B cell (primary cell): ENCODE measurements around the gene ABHD14A. TPM values are rescaled to one million over a fixed set of nuclear protein-coding genes. Genes with fewer than 3 reads are reported as not detected.

Source experiments
- ATAC-seq: fragments of 200-7000 bp; cut with Tn5 transposase; one replicate; pipeline ENCODE4 v1.10.0; 2021; ENCODE audit warnings: low read depth, mild to moderate bottlenecking, moderate number of reproducible peaks, moderate library complexity
- CTCF ChIA-PET: fragments of 350-600 bp; sonication (Branson Sonifier 250); formaldehyde crosslinking; loops from one replicate; lab custom pipeline; 2021; ENCODE audit warnings: antibody characterized with exemption, inconsistent platforms; lab: Charles Lee
- POLR2A ChIA-PET: fragments of 350-600 bp; sonication (Branson Sonifier 250); formaldehyde crosslinking; loops from one replicate; lab custom pipeline; 2021; ENCODE audit warnings: antibody characterized with exemption; lab: Charles Lee
- DNase-seq: peaks from one replicate; pipeline ENCODE4 v3.0.0; 2013
- H2AFZ ChIP-seq: 2 replicates; pipeline ENCODE4 v1.6.1; 2012; ENCODE audit warnings: mild to moderate bottlenecking, low read depth, low read length; ENCODE audit not compliant: insufficient read depth, poor library complexity, severe bottlenecking
- H3K27ac ChIP-seq, 2 donors: 1 replicate in 1 of 2; 2 replicates in 1 of 2; pipeline ENCODE4 v1.5.1; 2012 to 2013; ENCODE audit warnings: low read length in 2 of 2, mild to moderate bottlenecking in 2 of 2, moderate library complexity in 1 of 2
- H3K27me3 ChIP-seq, 4 experiments: fragments of 200-600 bp in 1 of 4; sonication (generic) in 1 of 4; replicated peaks in 1 of 4; 1 replicate in 2 of 4; 2 replicates in 2 of 4; pipeline versions ENCODE4 v1.6.1 to v1.7.0; 2013 to 2016; ENCODE audit warnings: low read length in 3 of 4, mild to moderate bottlenecking in 2 of 4, mixed read lengths in 1 of 4, moderate library complexity in 1 of 4; ENCODE audit not compliant: insufficient read depth in 4 of 4, control insufficient read depth in 3 of 4; ENCODE audit errors: control extremely low read depth in 1 of 4
- H3K36me3 ChIP-seq, 2 experiments: replicated peaks in 1 of 2; 1 replicate in 1 of 2; 2 replicates in 1 of 2; pipeline versions ENCODE4 v1.6.1 to v1.7.1; 2013; ENCODE audit warnings: low read length in 1 of 2; ENCODE audit not compliant: insufficient read depth in 2 of 2, control insufficient read depth in 1 of 2; ENCODE audit errors: control extremely low read depth in 1 of 2, extremely low read depth in 1 of 2
- H3K4me1 ChIP-seq, 2 donors: fragments of 200-600 bp in 1 of 2; sonication (generic) in 1 of 2; 1 replicate in 1 of 2; 2 replicates in 1 of 2; pipeline versions ENCODE4 v1.5.1 to v1.6.1; 2013 to 2017; ENCODE audit warnings: low read length in 2 of 2; ENCODE audit not compliant: control insufficient read depth in 2 of 2, insufficient read depth in 2 of 2
- H3K4me2 ChIP-seq: replicated peaks from 2 replicates; pipeline ENCODE3; 2012; ENCODE audit warnings: mild to moderate bottlenecking, low read depth, low read length; ENCODE audit not compliant: poor library complexity, severe bottlenecking
- H3K4me3 ChIP-seq, 5 experiments: fragments of 200-600 bp in 1 of 5; sonication (generic) in 1 of 5; 1 replicate in 3 of 5; 2 replicates in 2 of 5; pipeline versions ENCODE4 v1.5.1 to v1.7.0; 2011 to 2016; ENCODE audit warnings: low read length in 4 of 5, mild to moderate bottlenecking in 4 of 5, low read depth in 2 of 5, control low read depth in 1 of 5, moderate library complexity in 1 of 5; ENCODE audit not compliant: insufficient read depth in 1 of 5; ENCODE audit errors: control extremely low read depth in 1 of 5, extremely low read depth in 1 of 5
- H3K79me2 ChIP-seq: fragments of 200-600 bp; sonication (generic); one replicate; pipeline ENCODE4 v1.6.0; 2016; ENCODE audit warnings: low read length; ENCODE audit not compliant: control insufficient read depth, insufficient read depth
- H3K9ac ChIP-seq: fragments of 200-600 bp; sonication (generic); 2 replicates; pipeline ENCODE4 v1.6.1; 2017; ENCODE audit warnings: mild to moderate bottlenecking, low read length, moderate library complexity
- H3K9me3 ChIP-seq, 3 donors: one replicate each; pipeline versions ENCODE4 v1.6.1 to v1.7.1; 2013; ENCODE audit warnings: low read length in 2 of 3; ENCODE audit not compliant: control insufficient read depth in 2 of 3, insufficient read depth in 1 of 3; ENCODE audit errors: control extremely low read depth in 1 of 3
- H4K20me1 ChIP-seq: 2 replicates; pipeline ENCODE4 v1.6.0; 2012; ENCODE audit warnings: mild to moderate bottlenecking, low read length; ENCODE audit not compliant: insufficient read depth, control insufficient read depth, poor library complexity, severe bottlenecking
- H3K27ac Mint-ChIP-seq: one replicate; pipeline ENCODE4 v1.8.0; 2021; ENCODE audit warnings: mixed read lengths
- H3K27me3 Mint-ChIP-seq: one replicate; pipeline ENCODE4 v1.8.0; 2021; ENCODE audit warnings: mixed read lengths
- H3K4me1 Mint-ChIP-seq: one replicate; pipeline ENCODE4 v1.8.0; 2021; ENCODE audit warnings: mixed read lengths
- H3K4me3 Mint-ChIP-seq: one replicate; pipeline ENCODE4 v1.8.0; 2021; ENCODE audit warnings: mixed read lengths
- H3K9me3 Mint-ChIP-seq: one replicate; pipeline ENCODE4 v1.8.0; 2022; ENCODE audit warnings: mixed read lengths; ENCODE audit not compliant: insufficient read depth
- EZH2 ChIP-seq: IDR thresholded peaks from 2 replicates; pipeline ENCODE4 v1.6.1; 2012; ENCODE audit warnings: borderline replicate concordance, low read depth, mild to moderate bottlenecking, moderate library complexity, low read length; ENCODE audit not compliant: insufficient read depth, poor library complexity, severe bottlenecking
- WGBS: methylation state at CpG from one replicate; pipeline ENCODE4 v1.1.5; 2013; ENCODE audit warnings: missing lambda C conversion rate; ENCODE audit not compliant: insufficient coverage; 5-methylcytosine and 5-hydroxymethylcytosine counted together
- intact Hi-C: fragments of 100-400 bp; cut with micrococcal nuclease; formaldehyde crosslinking; loops from one replicate; pipeline ENCODE4 v1.10.0; 2022
- polyA plus RNA-seq: library from polyadenylated mRNA; depleted of rRNA; stranded (reverse); fragments of >200 nt; gene quantifications from 2 replicates; pipeline ENCODE4 v1.2.3, GENCODE V29; 2012
- total RNA-seq, 2 donors: library from RNA; stranded (reverse); fragments of 120-200 nt in 1 of 2; gene quantifications; 1 replicate in 1 of 2; 2 replicates in 1 of 2; pipeline versions ENCODE4 v1.2.3 to v1.2.4, GENCODE V29; 2013 to 2022
- TF ChIP-seq, protein P1 (sequence below): fragments of 200-600 bp; IDR thresholded peaks from one replicate; pipeline ENCODE4 v1.8.0; 2022; ENCODE audit warnings: antibody characterized with exemption, mild to moderate bottlenecking

The ABHD14A gene
- total and polyA plus RNA-seq, 2 donors (not counting 1 experiment from before 2014, with no cell fraction given), result 11.9 to 28.8 TPM

DNA sequence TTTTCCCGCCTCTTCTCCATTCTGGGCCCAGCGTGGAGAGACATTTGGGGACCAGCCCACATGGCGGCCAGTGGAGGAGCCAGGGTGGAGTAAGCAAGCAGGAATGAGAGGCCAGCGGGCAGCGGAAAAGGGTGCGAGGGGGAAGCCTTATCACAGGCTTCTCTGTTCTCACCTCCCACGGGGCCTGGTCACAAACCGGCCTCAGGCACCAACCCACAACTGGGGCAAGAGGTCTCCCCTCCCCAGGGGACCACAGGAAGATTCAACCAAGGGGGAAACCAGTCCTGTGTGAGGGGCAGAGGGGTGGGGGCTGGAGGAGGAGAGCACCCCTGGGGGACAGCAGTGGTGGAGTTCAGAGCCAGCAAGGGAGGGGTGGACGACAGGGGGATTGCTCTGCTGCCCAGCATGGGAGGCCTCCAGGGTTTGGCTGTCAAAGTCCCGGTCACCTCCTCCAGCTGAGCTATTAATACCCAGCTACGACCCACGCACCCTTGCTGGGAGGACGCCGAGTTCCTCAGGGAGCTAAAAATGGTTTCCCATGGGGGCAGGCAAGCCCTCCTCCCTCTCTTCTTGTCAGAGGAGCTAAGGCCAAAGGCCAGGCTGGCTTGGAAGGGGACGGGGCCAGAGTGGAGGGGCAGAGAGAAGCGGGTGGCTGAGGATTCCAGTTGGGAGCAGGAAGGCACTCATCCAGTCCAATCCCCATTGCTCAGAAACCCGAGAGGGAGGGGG is 44.7 kb downstream of the ABHD14A start:
- ATAC-seq (no peak), DNase-seq (no peak)
- Histone ChIP-seq H3K27ac (no peak overlapping the region), H3K9ac (no peak overlapping the region), H3K4me1 (peaks cover 10 to 14% of the 10 kb centered on the region in 2 donors), H3K9me3 (no peaks in the 10 kb centered on the region), H3K79me2 (no peaks in the 10 kb centered on the region), H3K27me3 (no peaks in the 10 kb centered on the region), H2AFZ (no peak overlapping the region), H3K36me3 (no peaks in the 10 kb centered on the region), H3K4me3 (no peak overlapping the region), H4K20me1 (no peaks in the 10 kb centered on the region), H3K4me2 (no peak overlapping the region)
- peaks cover 19% of the 10 kb centered on the region for H3K4me1 Mint-ChIP-seq
- peaks cover 3% of the 10 kb centered on the region for H3K27me3 Mint-ChIP-seq
- whole genome bisulfite sequencing, result 71% methylated on average over 8 of the region's 17 CpGs
- no peaks in the 10 kb centered on the region for H3K9me3 Mint-ChIP-seq
- TF ChIP-seq, protein P1, sequence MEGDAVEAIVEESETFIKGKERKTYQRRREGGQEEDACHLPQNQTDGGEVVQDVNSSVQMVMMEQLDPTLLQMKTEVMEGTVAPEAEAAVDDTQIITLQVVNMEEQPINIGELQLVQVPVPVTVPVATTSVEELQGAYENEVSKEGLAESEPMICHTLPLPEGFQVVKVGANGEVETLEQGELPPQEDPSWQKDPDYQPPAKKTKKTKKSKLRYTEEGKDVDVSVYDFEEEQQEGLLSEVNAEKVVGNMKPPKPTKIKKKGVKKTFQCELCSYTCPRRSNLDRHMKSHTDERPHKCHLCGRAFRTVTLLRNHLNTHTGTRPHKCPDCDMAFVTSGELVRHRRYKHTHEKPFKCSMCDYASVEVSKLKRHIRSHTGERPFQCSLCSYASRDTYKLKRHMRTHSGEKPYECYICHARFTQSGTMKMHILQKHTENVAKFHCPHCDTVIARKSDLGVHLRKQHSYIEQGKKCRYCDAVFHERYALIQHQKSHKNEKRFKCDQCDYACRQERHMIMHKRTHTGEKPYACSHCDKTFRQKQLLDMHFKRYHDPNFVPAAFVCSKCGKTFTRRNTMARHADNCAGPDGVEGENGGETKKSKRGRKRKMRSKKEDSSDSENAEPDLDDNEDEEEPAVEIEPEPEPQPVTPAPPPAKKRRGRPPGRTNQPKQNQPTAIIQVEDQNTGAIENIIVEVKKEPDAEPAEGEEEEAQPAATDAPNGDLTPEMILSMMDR, result no peak
- TF ChIP-seq EZH2, result no peak
- ChIA-PET POLR2A (no interaction called here), CTCF (no interaction called here)
- H3K27ac Mint-ChIP-seq, result no peak overlapping the region
- intact Hi-C loops, result no loop called here
- H3K4me3 Mint-ChIP-seq, result no peak overlapping the region

GRCh38 chr3:52020796-52021195 is 45.9 kb downstream of the ABHD14A start:
- H3K4me1 Mint-ChIP-seq, result peaks cover 23% of the 10 kb centered on the region
- no peaks in the 10 kb centered on the region for H3K9me3 Mint-ChIP-seq
- no peak overlapping the region for H3K4me3 Mint-ChIP-seq
- no peaks in the 10 kb centered on the region for H3K36me3 ChIP-seq
- intact Hi-C loops, result no loop called here
- no peak overlapping the region for H3K9ac ChIP-seq
- TF ChIP-seq EZH2, result no peak
- no peak overlapping the region for H2AFZ ChIP-seq
- ATAC-seq (no peak), DNase-seq (no peak)
- CTCF ChIA-PET, result no interaction called here
- H4K20me1 ChIP-seq, result no peaks in the 10 kb centered on the region
- peaks cover 3% of the 10 kb centered on the region for H3K27me3 Mint-ChIP-seq
- 91% methylated on average over 7 of the region's 7 CpGs for WGBS
- H3K27me3 ChIP-seq, result no peaks in the 10 kb centered on the region
- no peak overlapping the region for H3K4me3 ChIP-seq
- no peak overlapping the region for H3K4me2 ChIP-seq
- H3K27ac ChIP-seq, result no peak overlapping the region
- no peaks in the 10 kb centered on the region for H3K9me3 ChIP-seq
- H3K27ac Mint-ChIP-seq, result no peak overlapping the region
- POLR2A ChIA-PET, result no interaction called here
- no peaks in the 10 kb centered on the region for H3K79me2 ChIP-seq
- peaks cover 10 to 14% of the 10 kb centered on the region in 2 donors for H3K4me1 ChIP-seq
